ENCODE measurements around the gene DPP6.

The DPP6 gene

DNA sequence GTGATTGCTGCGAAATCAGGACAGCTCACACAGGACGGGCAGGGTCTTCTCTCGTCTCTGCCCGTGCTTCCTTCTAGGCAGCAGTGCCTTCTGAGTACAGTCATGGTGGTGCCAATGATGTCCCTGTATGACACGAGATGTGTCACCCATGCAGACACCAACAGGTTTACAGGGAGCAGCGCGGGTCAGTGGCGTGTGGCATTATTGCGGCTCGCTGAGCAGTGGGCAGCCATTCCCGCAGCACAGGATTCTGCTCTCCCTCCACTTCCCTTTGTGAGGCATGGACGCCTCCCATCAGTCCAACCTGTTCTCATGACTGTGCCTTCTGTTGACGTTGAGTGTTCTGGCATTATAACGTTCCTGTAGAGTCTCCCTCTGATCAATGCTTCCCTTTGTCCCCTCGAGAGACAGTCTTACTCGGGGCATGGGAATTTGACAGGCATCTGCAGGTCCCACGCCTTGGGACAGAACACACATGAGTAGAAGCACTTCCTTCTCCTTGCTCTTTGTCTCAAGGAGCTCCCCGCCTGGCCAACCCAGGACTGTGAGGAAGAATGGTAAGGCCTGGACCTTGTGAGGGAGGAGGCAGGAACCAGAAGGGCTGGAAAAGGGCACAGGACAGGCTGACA lies 731.2 kb downstream of the DPP6 start:
- DNase-seq = no peak

DNA sequence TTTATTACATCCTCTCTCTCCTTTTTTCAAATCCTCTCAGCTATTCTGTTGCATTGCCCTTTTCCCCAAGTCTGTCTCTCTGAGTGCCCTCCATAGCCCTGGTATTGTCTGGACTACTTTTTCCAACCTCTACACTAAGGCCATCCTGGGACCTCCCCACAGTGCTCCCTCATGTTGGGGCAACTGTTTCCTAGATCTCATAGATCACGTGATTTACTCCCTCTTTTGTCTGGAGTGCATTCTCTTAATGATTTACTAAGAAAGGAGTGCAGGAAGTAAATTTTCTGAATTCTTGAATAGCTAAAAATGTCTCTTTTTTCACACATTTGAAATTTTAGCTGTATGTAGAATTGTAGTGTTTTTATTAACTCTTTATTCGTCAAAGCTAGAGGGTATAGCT lies 733.7 kb downstream of the DPP6 start:
- no peak for DNase-seq

GRCh38 chr7:154789404-154789803 lies 737.2 kb downstream of the DPP6 start:
- no peak for DNase-seq

GRCh38 chr7:154791611-154792010 lies 739.4 kb downstream of the DPP6 start:
- no peak for DNase-seq

GRCh38 chr7:154792436-154793055 lies 740.3 kb downstream of the DPP6 start:
- no peak for DNase-seq

DNA sequence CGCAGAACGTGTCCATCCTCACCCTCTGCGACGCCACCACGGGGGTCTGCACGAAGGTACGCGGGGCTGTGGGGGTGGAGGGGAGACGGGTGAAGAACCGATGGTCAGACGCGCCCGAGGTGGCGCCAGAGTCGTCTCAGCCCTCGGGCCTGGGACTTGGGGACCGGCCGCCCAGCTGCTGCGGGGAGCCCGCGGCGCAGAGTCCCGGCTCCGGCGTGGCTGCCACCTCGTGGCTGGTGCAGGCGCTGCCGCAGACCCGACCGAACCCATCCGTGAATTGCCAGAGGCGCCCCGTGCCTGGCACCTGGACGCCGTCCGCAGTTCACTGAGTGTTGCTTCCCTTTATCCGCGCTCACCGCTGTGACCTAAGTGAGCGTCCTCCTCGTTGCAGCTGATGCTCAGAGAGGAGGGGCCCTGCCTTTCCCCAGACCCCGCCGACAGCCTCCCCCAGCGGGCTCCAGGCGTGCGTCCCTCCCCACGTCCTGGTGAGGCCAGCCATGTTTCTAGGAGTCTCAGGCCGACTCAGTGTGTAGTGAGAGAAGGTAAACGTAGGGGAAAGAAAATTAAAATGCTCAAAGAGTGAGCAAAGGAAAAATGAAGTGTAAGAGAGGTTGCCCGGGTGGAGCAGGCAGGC lies 742.1 kb downstream of the DPP6 start:
- no peak for DNase-seq

- DNase-seq = no peak
These were observed 742.8 kb downstream of the DPP6 start for GRCh38 chr7:154795014-154795413.

- no peak for DNase-seq
These were observed 743.2 kb downstream of the DPP6 start for GRCh38 chr7:154795437-154795836.

DNA sequence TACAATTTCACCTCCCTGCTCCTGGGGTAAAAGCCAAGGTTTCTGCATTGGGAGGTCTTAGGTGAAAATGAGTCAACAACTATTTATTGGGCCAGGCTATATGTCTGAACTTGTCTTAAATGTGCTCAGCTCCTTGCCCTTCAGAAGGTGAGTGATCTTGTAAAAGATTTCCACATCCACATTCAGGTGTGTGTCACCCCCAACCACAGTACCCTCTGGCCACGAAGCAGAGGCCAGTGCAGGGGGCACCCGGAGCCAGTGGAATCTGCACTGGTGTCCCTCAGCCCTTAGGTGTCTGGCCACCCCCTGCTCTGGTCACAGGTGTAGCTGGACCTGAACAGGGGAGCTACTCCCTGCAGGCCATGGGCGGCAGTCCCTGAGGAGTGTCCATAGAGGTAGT lies 752.3 kb downstream of the DPP6 start:
- no peak for DNase-seq

DNA sequence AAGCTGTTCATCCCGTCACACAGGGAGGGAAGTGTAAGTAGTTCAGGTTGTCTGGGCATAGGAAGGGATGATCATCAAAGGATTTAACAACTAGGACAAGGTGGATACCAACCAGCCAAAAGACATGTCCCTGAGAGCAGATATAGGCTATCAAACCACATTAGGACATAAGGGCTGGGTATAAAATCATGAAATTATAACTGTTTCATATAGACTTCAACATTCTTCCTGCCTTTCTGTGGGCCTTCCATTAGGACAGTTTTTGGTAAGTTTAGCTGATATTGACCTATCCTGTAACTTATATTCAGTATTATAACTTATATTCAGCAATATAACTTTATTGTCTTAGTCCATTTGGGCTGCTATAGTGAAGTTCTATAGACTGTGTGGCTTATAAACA lies 759.8 kb downstream of the DPP6 start:
- DNase-seq = no peak

DNA sequence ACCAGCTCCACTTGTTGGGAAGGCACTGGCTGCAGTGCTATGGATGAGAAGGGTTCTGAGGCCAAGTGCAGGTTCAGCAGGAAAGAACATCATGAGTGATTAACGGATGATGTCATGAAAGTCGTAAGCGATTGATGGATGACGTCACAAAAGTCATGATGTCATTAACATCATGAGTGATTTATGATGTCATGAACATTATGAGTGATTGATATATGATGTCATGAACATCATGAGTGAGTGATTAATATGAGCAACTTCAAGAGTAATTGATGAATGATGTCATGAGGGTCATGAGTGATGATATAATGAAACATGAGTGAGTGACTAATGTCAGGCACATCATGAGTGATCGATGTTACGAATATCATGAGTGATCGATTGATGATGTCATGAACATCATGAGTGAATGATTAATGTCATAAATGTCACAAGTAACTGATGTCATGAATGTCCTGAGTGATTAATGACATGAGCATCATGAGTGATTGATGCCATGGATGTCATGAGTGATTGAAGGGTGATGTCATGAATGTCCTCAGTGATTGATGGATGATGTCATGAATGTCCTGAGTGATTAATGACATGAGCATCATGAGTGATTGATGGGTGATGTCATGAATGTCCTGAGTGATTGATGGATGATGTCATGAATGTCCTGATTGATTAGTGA lies 765.2 kb downstream of the DPP6 start:
- no peak for DNase-seq

- DNase-seq = no peak
These were observed 774.8 kb downstream of the DPP6 start for GRCh38 chr7:154827007-154827406.

DNA sequence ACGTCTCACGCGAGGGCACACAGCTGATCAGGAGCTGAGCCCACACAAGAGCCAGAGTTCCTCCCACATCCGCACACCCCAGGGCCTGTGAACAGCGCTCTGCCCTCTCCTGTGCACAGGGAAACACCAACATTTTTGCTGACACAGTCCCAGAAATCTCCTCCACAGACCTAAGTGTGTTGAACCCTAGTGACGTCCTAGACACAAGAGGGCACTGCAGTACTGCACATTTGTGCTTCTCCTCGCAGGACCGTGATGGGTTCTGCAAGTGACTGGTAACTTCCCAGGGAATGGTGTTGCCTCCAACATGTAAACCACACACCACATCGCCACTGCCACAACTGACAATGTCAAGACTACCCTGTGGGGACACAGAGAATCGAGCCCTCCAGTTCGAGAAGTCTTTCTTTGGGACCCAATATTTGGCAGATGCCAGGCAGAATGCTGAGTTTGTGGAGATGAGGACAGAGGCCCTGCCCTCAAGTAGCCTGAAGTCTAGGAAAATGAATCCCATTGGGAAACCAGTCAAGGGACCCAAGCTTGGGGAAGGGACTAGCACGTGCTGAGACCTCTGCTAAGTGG lies 780.5 kb downstream of the DPP6 start:
- no peak for DNase-seq

- no peak for DNase-seq
These were observed 783.8 kb downstream of the DPP6 start for GRCh38 chr7:154836021-154836448.

- DNase-seq = no peak
These were observed 784.9 kb downstream of the DPP6 start for GRCh38 chr7:154837087-154837486.

GRCh38 chr7:154837622-154838021 lies 785.4 kb downstream of the DPP6 start:
- no peak for DNase-seq

- no peak for DNase-seq
These were observed 787.9 kb downstream of the DPP6 start for GRCh38 chr7:154840086-154840485.

GRCh38 chr7:154841731-154842331 lies 789.6 kb downstream of the DPP6 start:
- no peak for DNase-seq

DNA sequence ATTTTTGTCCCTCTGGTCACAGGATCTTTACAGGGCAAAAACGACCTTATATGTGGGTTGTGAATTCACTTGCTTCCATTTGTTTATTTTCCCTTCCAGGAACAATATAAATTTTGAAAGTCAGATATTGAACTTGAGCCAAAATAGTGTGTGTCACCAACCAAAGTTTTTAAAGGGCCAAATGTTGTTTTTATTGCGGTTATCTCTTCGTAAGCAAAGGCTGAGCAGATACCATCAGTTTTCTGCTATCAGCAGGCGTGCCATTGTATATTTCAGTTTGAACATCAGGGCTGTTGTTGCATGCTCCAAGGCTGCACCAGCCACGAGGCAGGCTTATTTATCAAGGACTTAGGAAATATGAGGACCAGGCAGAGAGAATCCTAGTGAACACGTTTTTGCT lies 790.4 kb downstream of the DPP6 start:
- DNase-seq = no peak

DNA sequence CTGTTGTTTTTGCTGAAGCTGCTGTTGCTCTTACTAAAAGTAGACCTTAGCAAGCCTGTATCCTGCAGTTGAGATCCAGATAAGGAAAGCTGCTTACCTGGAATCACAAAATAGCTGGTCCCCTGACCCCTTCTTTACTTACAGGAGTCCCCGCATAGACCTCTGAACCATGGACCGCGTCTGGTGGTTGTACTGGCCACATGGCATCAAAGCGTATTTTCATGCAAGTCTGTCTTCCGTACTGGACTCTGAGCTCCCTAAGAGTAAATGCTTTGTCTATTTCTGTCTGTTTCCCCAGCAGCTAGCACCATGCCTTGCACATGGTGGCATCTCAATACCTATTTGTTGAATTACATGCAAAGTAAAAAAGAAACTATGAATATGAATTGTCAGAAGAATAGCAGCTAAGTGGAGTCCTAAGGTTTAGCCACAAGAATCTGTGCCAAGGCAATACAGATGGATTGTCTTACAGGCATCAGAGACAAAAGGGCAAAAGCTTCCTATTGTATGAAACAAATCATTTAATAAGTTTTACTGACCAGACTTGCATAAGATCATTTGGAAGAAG lies 791.6 kb downstream of the DPP6 start:
- DNase-seq = no peak

- no peak for DNase-seq
These were observed 792.3 kb downstream of the DPP6 start for GRCh38 chr7:154844499-154844898.

- DNase-seq = no peak
These were observed 792.8 kb downstream of the DPP6 start for GRCh38 chr7:154844955-154845354.

DNA sequence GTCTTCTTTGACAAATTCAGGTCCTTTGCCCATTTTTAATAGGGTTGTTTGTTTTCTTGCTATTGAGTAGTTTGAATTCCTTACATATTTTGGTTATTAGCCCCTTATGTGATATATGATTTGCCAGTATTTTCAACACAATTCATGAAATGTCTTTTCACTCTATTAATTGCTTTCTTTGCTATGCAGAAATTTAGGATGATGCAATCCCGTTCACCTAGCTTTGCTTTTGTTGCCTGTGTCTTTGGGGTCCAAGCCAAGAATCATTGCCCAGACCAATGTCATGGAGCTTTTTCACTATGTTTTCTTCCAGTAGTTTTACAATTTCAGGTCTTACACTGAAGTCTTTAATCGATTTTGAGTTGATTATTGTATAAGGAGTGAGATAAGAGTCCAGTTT lies 796.3 kb downstream of the DPP6 start:
- no peak for DNase-seq

All from NCI-H1930 (cell line).